SK-N-SH (cell line): ENCODE results near the gene PABPC1L.

Experiments
- CTCF ChIP-seq: fragments of 200-600 bp; sonication (generic); IDR thresholded peaks from 2 replicates; pipeline ENCODE4 v1.6.1; 2017; ENCODE audit warnings: antibody characterized with exemption, mild to moderate bottlenecking, moderate library complexity
- EP300 ChIP-seq, 2 experiments: IDR thresholded peaks; 2 replicates each; pipeline versions ENCODE4 v1.4.0 to v1.6.1; 2012; ENCODE audit warnings: borderline replicate concordance in 1 of 2, low read depth in 1 of 2, low read length in 1 of 2
- JUND ChIP-seq: IDR thresholded peaks from 2 replicates; pipeline ENCODE4 v1.4.0; 2012
- MAX ChIP-seq: IDR thresholded peaks from 2 replicates; pipeline ENCODE4 v1.4.0; 2012; ENCODE audit warnings: low read depth
- MXI1 ChIP-seq: IDR thresholded peaks from 2 replicates; pipeline ENCODE4 v1.6.1; 2012; ENCODE audit warnings: mild to moderate bottlenecking, low read depth, low read length, improper control_type of control experiment
- POLR2AphosphoS5 ChIP-seq: IDR thresholded peaks from 2 replicates; pipeline ENCODE4 v1.6.1; 2012; ENCODE audit warnings: low read depth, low read length
- RAD21 ChIP-seq: IDR thresholded peaks from 2 replicates; pipeline ENCODE4 v1.6.1; 2012; ENCODE audit warnings: mild to moderate bottlenecking, low read length
- RCOR1 ChIP-seq: fragments of 150-350 bp; IDR thresholded peaks from 2 replicates; pipeline ENCODE4 v1.6.1; 2017; ENCODE audit warnings: antibody characterized with exemption, low read length
- REST ChIP-seq: IDR thresholded peaks from 2 replicates; pipeline ENCODE4 v1.6.1; 2012; ENCODE audit warnings: mild to moderate bottlenecking, low read depth, low read length, moderate library complexity
- SMC3 ChIP-seq: IDR thresholded peaks from 2 replicates; pipeline ENCODE4 v1.6.1; 2012; ENCODE audit warnings: low read depth, low read length, improper control_type of control experiment
- TAF1 ChIP-seq: IDR thresholded peaks from 2 replicates; pipeline ENCODE4 v1.6.1; 2012; ENCODE audit warnings: low read depth, mild to moderate bottlenecking, low read length, moderate library complexity, borderline replicate concordance
- TEAD4 ChIP-seq: IDR thresholded peaks from 2 replicates; pipeline ENCODE4 v1.4.0; 2012; ENCODE audit warnings: mild to moderate bottlenecking, borderline replicate concordance; ENCODE audit not compliant: insufficient read depth
- USF2 ChIP-seq: fragments of 150-350 bp; IDR thresholded peaks from 2 replicates; pipeline ENCODE4 v1.6.1; 2017; ENCODE audit warnings: antibody characterized with exemption, low read length, low read depth, borderline replicate concordance

GRCh38 chr20:44886828-44887227 is 23.0 kb upstream of the PABPC1L start:
- TF ChIP-seq CTCF = no peak
- TF ChIP-seq USF2 = no peak
- TF ChIP-seq MAX = no peak
- TF ChIP-seq EP300 (IDR thresholded peaks at IDR 0.05; ENCODE audit: borderline replicate concordance in 1 of 2, low read depth in 1 of 2, low read length in 1 of 2) = no peak
- no peak for TF ChIP-seq REST
- no peak for TF ChIP-seq SMC3
- no peak for TF ChIP-seq RAD21
- no peak for TF ChIP-seq MXI1
- no peak for TF ChIP-seq TEAD4
- TF ChIP-seq JUND = no peak
- no peak for TF ChIP-seq TAF1
- no peak for TF ChIP-seq POLR2AphosphoS5
- TF ChIP-seq RCOR1 = no peak
